Measurements from ENCODE around the gene HGF. TPM values are rescaled to one million over a fixed set of nuclear protein-coding genes. Genes with fewer than 3 reads are reported as not detected.

The HGF gene
- total and polyA plus RNA-seq, 2 of the 13 experiments (the other 11 are each of a cell fraction or from before 2014, with no cell fraction given) = not detected

- Histone ChIP-seq H3K27me3 (ENCODE audit: control insufficient read depth in 1 of 2, insufficient read depth in 2 of 2, low read length in 2 of 2) (no peaks in the 10 kb centered on the region; a peak in 1 of 5 replicates), H2AFZ (ENCODE audit: low read length) (no peak overlapping the region), H3K4me1 (ENCODE audit: insufficient read depth, low read length) (no peaks in the 10 kb centered on the region), H3K79me2 (ENCODE audit: insufficient read depth, low read length) (no peaks in the 10 kb centered on the region), H3K9me3 (ENCODE audit: low read length) (no peaks in the 10 kb centered on the region), H4K20me1 (ENCODE audit: insufficient read depth, low read length) (no peaks in the 10 kb centered on the region), H3K36me3 (replicated peaks in 1 of 2; ENCODE audit: control insufficient read depth in 1 of 2, insufficient read depth in 2 of 2, low read length in 2 of 2) (no peaks in the 10 kb centered on the region), H3K27ac (ENCODE audit: extremely low read length, insufficient read depth, low read length) (no peak overlapping the region), H3K9ac (ENCODE audit: insufficient read depth, low read depth, low read length) (no peak overlapping the region), H3K4me3 (replicated peaks in 1 of 3; ENCODE audit: insufficient read depth in 1 of 3, low read depth in 2 of 3, low read length in 3 of 3) (no peak overlapping the region), H3K4me2 (ENCODE audit: low read depth, low read length) (no peak overlapping the region)
- 2% methylated on average over 3 of the region's 3 CpGs for WGBS (ENCODE audit: low lambda C conversion rate)
- FAIRE-seq (no peak), ATAC-seq (no peak), DNase-seq (ENCODE audit: low spot score) (no peak)
- TF ChIP-seq PAWR (CRISPR knock-in tag; IDR thresholded peaks at IDR 0.05; ENCODE audit: borderline replicate concordance) (no peak), ZSCAN22 (CRISPR knock-in tag; IDR thresholded peaks at IDR 0.05) (no peak), NR3C1 (CRISPR knock-in tag; IDR thresholded peaks at IDR 0.05) (no peak), RELA (CRISPR knock-in tag; IDR thresholded peaks at IDR 0.05) (no peak), RCOR2 (CRISPR knock-in tag; IDR thresholded peaks at IDR 0.05) (no peak), ZNF713 (CRISPR knock-in tag; IDR thresholded peaks at IDR 0.05) (no peak), PTBP1 (IDR thresholded peaks at IDR 0.05; ENCODE audit: low read depth, low read length, poor library complexity, severe bottlenecking) (no peak), ZNF33A (CRISPR knock-in tag; IDR thresholded peaks at IDR 0.05; ENCODE audit: borderline replicate concordance) (no peak), ZNF646 (CRISPR knock-in tag; IDR thresholded peaks at IDR 0.05) (no peak), RAD51 (IDR thresholded peaks at IDR 0.05; ENCODE audit: borderline replicate concordance) (no peak), ZNF3 (CRISPR knock-in tag; IDR thresholded peaks at IDR 0.05) (no peak), SMAD3 (CRISPR knock-in tag; IDR thresholded peaks at IDR 0.05) (no peak)
- ChIA-PET CTCF (ENCODE audit: low intra/inter-chr PET ratio, low total read pairs) (no interaction called here), POLR2A (no interaction called here)
- no TSS peak for BruUV-seq (replicated peaks)
- in situ Hi-C loops (cut with HindIII; ENCODE audit: extremely low pct_ligation_motif_present, low pct_unique_long_range_greater_than_20kb) (no loop called here), intact Hi-C loops (cut with micrococcal nuclease; ENCODE audit: unreplicated experiment) (no loop called here)
These were observed 84.5 kb downstream of the HGF start for GRCh38 chr7:81685270-81685868.

Measured in HepG2 (cell line).